HG03457 (cell line): ENCODE measurements around the gene PPM1B.
"Not testable (repeated sequence)": the region's sequence is repeated elsewhere in the genome, so short reads cannot be mapped to it uniquely, and the experiment has no call there.

ENCODE experiments used
- ATAC-seq: cut with Tn5 transposase; IDR thresholded peaks from one replicate; pipeline ENCODE4 v1.9.1; 2021; ENCODE audit warnings: moderate number of reproducible peaks; ENCODE audit not compliant: unreplicated experiment

Gene PPM1B

GRCh38 chr2:44155666-44156446 lies 12.8 kb upstream of the PPM1B start:
- ATAC-seq: no peak

- ATAC-seq: no peak
Measured at GRCh38 chr2:44163777-44164176, 4.9 kb upstream of the PPM1B start.

- no peak for ATAC-seq
Measured at GRCh38 chr2:44164617-44165016, 4.1 kb upstream of the PPM1B start.

GRCh38 chr2:44166096-44166495 lies 2.6 kb upstream of the PPM1B start:
- no peak for ATAC-seq

- no peak for ATAC-seq
Measured at GRCh38 chr2:44167311-44167907, 1.3 kb upstream of the PPM1B start.

- peak; percentile 78 for ATAC-seq
Measured at GRCh38 chr2:44167908-44168680, 581 bp upstream of the PPM1B start.

GRCh38 chr2:44169155-44169898 lies 652 bp downstream of the PPM1B start:
- ATAC-seq: no peak

- no peak for ATAC-seq
Measured at GRCh38 chr2:44170311-44170717, 1.6 kb downstream of the PPM1B start.

- no peak for ATAC-seq
Measured at GRCh38 chr2:44171018-44171417, 2.3 kb downstream of the PPM1B start.

GRCh38 chr2:44171442-44171841 lies 2.8 kb downstream of the PPM1B start:
- not testable (repeated sequence) for ATAC-seq

GRCh38 chr2:44172576-44172975 lies 3.9 kb downstream of the PPM1B start:
- ATAC-seq: no peak

- no peak for ATAC-seq
Measured at GRCh38 chr2:44178950-44179349, 10.3 kb downstream of the PPM1B start.

- ATAC-seq: no peak
Measured at GRCh38 chr2:44181648-44182047, 13.0 kb downstream of the PPM1B start.

GRCh38 chr2:44184106-44184505 lies 15.4 kb downstream of the PPM1B start:
- ATAC-seq: no peak

- ATAC-seq: no peak
Measured at GRCh38 chr2:44186810-44187209, 18.1 kb downstream of the PPM1B start.

GRCh38 chr2:44187251-44187650 lies 18.6 kb downstream of the PPM1B start:
- ATAC-seq: no peak

GRCh38 chr2:44188696-44189095 lies 20.0 kb downstream of the PPM1B start:
- no peak for ATAC-seq

GRCh38 chr2:44189104-44189503 lies 20.4 kb downstream of the PPM1B start:
- ATAC-seq: no peak

- ATAC-seq: no peak
Measured at GRCh38 chr2:44190526-44190925, 21.9 kb downstream of the PPM1B start.

- ATAC-seq: peak; percentile 70
Measured at GRCh38 chr2:44191739-44192138, 23.1 kb downstream of the PPM1B start.

- ATAC-seq: no peak
Measured at GRCh38 chr2:44192646-44193045, 24.0 kb downstream of the PPM1B start.
